SK-N-MC (cell line): ENCODE measurements around the gene UTP11.

Experiments
- EZH2 ChIP-seq: fragments of 200-600 bp; sonication (generic); IDR thresholded peaks from one replicate; pipeline ENCODE4 v1.6.1; 2017; ENCODE audit warnings: antibody characterized with exemption
- FOXP2 ChIP-seq: optimal IDR thresholded peaks from 2 replicates; pipeline ENCODE3; 2011; ENCODE audit warnings: mild to moderate bottlenecking, moderate library complexity; ENCODE audit not compliant: insufficient read depth; ENCODE audit errors: extremely low read length, control extremely low read depth
- POLR2AphosphoS5 ChIP-seq: IDR thresholded peaks from 2 replicates; pipeline ENCODE4 v1.6.1; 2012; ENCODE audit warnings: mild to moderate bottlenecking, low read depth, low read length, borderline replicate concordance

GRCh38 chr1:38060498-38060897 is 48.0 kb downstream of the UTP11 start:
- TF ChIP-seq EZH2, result no peak
- no peak for TF ChIP-seq POLR2AphosphoS5
- TF ChIP-seq FOXP2, result no peak
